GM04504 (cell line): Measurements from ENCODE around the gene MAD1L1.
A peak's percentile ranks its signal among the peaks of the same experiment; 100 is the strongest.

Experiments used
- DNase-seq: peaks from one replicate; pipeline ENCODE4 v3.0.0-alpha.2; 2012; ENCODE audit warnings: low read depth

The MAD1L1 gene

DNA sequence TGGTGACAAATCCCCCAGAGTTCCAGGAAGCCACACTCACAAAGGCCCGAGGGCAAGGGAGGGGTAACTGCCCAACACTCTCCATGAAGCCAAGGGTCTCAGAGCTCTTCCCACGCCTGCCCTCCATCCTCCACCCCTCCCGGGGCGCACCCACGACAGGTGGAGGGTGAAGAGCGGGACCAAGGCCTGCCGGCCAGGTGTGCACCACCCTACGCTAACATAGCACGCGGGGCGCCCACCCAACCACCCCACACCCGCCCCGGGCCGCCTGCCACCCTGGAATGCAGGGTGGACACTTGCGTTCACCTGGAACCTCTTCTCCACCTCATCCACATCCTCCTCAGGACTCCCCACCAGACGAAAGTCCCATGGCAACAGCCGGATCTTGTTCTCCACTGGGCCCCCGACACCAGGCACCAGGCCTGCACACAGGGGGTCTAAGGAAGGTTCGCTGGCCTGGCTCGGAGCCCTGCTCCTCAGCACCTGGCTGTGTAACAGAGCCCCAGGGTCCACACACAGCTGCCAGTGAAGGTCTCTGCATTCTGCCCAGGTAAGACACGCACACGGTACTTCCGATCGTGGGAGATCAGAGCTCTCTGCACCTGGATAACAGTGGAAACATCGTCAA lies 32.7 kb downstream of the MAD1L1 start:
- DNase-seq: no peak

DNA sequence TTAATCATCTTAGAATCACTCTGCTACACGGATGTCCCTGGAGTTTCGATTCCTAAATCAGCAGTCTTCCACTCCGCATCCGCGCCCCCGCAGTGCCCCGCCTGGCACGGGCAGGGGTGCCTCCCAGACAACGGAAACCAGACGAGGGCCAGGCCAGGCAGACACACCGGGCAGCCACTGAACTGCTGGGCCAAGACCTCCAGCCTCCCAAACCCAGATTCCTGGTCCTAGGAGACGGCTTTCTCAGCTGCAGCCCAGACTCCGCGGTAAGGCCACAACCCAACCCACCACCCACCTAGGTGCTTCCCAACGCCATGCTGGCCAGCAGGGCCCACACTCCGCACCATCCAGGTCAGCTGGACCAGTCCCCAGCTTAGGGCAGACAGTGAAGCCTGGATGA lies 33.2 kb downstream of the MAD1L1 start:
- DNase-seq: no peak

DNA sequence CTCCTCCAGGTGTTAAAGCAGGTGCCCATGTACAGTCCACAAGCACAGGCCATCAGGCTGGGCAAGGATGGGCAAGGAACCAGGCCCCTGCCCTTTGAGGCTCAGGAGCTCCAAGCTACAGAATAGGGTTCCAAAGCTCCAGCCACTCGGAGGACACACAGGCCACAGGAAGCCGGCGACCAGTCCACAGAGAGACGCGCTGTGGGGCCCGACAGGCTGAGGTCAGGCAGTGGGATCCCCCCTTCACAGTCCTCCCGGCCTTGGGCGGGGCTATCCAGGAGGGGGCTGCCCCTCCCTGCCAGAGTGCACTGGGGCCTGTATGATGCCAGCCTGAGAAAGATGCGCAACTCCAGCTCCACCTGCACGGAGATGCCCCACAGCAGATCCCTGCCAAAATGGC lies 34.0 kb downstream of the MAD1L1 start:
- no peak for DNase-seq

DNA sequence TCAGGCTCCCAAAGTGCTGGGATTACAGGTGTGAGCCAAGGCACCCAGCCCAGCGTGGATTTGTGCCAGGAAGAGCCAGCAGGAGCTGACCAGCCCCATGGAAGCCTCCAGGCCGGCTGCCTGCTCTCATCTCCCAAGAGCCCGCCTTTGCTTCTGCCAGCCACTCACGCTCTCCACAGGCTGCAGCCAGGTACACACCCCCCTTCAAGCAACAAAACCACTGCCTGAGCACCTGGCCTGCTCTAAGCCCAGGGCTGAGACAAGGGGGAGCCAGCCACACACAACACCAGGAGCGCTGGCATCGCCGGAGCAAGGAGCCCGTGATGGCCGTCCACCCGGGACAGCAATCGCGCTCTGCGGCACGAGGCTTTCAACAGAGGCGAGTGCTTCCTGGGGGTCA lies 34.5 kb downstream of the MAD1L1 start:
- no peak for DNase-seq

DNA sequence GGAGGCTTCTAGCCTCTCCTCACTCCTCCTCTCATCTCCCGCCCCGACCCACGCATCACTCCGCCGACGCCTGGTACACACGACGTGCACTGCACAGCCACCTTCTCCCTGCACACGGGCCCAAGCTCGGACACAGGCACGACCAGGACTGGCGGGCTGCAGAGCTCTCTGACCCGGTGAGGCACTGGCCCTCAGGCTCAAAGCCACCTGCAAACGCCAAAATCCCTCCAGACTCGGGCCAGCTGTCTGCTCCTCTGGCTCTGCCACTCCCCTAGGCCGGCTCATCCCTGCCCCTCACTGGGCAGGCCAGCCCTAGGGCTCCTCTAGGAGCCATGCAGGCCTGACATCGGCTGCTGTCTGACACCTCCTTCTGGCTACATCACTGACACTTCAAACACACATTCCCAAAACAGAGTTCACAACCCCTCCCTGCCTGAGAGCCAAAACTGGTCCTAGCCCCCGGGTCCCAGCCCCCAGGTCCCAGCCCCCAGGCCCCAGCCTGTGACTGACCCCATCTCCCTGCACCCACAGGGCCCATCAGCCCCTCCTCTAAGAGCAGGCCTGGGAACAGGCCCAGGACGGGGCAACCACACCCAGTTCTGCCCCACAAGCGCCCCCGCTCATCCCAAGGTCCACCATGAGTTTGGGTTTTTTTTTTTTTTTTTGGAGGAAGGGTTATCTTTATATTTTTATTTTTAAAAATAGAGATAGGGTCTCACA lies 35.1 kb downstream of the MAD1L1 start:
- no peak for DNase-seq

DNA sequence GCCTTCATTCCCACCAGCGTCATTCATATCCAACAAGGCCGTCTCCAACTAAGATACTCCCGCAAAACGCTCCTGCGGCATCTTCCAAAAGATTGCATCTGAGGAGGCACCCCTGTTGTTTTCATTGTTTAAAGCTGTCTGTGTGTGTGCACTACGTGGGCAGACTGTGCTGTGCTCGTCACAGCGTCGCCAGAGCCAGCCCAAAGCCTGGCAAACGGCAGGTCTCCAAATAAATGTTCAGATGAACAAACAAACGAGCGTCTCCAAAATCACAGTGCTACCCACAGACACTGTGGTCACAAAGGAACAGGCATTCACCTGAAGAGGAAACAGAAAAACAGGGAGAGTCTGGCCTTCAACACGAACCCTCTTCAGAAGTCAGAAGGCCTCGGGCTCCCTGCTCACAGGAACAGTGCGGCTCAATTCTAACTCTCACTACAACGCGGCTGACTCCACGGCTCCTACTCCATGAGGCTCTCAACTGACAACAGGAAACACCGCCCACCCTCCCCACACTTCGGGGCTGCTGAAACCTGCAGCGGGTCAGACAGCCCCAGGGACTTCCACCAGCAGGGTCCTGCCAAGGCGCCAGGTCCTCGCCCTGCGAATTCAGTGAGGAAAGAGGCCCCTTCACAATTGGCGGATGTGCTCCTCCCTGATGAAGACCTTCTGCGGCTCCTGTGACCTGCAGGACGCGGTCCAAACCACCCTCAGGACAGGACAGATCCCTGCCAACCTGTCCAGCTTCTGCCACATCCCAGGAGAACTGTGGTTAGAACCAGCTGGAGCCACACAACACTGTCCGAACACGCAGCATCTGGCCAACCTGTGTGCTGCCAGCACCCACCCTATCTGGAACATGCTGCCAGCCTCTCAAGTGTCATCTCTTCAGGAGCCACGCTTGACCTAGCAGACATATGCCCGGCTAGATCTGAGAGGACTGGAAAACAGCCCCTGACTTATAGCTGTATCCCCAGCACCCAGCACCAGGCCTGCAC lies 36.1 kb downstream of the MAD1L1 start:
- no peak for DNase-seq

DNA sequence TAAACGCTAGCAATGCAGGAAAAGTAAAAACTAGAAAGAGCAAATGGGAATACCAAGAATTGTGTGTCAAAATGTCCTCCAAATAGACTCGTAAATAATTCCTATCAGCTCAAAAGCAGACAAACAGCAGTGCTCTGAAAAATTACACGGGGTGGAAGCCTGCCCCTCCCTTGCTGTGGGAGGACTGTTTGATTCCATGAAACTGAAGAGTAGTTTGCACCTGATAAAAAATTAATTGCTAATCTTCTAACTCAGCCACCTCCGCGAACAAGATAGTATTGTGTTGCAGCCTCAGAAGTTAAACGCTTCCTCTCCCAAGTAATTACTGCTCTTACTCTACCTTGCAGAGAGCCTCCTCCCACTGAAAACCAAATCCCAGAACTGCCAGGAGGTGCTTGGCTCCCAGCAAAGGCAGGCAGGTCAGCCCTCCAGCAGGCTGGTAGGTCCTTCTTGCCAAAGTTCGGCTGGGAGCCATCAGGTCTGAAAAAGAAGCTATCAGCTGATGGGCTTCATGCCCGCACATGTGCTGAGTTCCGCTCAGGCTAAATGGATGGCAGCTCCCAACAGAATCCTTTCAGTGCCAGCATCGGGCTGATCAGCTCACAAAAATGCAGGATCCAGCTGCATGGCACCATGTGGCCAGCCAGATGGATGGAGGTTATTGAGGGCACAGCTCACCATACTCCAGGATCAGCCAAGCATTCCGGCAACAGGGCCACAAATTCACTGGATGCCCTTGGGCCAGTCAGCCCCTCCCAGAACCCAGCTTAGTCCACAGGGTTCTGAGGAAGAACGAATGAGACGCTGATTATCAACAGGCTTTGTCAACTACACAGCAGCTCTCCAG lies 37.1 kb downstream of the MAD1L1 start:
- no peak for DNase-seq

DNA sequence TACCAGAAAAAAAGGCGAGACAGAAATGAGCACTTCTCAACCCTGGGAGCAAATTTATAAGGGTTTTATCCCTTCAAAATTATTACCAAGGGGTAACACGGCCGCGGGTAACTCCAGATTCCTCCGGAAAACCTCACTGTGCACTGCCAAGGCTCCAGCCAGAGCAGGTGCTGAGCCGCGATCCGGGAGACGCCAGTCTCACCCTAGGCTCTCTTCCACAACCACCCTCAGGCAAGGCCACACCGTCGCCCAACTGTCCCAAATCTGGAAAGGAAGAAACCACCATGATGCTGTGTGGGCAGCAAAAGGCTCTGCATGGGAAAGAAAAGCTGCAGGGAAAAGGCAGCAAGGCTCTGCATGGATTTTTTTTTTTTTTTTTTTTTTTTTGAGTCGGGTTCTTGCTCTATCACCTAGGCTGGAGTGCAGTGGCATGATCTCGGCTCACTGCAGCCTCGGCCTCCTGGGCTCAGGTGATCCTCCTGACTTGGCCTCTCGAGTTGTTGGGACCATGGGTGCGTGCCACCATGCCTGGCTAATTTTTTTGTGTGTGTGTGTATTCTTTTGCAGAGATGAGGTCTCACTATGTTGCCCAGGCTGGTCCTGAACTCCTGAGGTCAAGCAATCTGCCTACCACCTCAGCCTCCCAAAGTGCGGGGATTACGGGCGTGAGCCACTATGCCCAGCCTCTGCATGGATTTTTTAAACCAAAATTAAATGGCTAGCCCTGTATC lies 39.0 kb downstream of the MAD1L1 start:
- no peak for DNase-seq

DNA sequence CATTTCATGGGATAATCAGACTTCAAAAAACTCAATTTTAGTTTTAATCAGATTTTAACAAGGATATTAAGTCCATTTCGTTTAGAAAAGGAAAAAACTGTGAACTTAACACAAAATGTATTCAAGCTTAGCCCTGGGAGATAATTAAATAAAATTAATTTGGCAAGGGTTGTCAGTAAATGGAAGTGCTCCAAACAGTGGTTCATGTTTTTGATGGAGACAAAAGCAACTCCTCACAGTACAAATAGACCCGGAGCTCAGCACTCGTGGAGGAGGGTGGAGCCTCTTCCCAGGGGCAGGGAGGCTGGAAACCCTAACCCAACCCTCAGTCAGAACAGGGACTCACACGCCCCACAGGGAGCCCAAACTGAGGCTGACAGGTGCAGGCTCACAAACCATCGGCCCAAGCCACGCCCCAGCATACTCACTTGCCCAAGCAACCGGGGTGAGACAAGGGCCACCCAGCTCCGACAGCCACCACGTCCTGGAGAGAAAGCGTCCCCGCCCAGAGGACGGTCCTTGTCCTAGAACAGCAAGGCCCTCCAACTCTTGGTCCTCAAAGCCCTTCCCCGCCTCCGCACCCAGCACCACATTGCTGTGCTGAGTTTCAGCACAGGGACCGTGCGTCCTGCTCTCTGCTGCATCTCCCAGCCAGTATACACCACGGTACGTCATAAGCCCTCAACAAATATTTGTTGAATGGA lies 39.8 kb downstream of the MAD1L1 start:
- DNase-seq: no peak

DNA sequence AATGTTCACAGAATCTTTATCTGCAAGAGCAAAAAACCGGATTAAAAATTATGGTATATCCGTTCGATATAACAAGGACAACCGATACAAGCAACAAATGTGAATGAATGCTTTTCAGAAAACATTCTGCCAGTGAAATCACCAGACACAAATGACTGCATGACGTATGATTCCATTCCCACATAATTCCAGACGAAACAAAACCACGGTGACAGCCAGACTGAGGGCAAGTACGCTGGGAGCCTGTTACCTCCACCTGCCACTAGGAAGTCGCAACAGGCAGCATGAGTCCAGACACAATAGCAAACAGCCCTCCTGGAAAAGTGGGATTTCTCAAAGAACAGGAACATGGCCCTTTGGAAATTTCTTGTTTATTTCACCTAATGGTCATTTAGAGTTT lies 41.7 kb downstream of the MAD1L1 start:
- no peak for DNase-seq

DNA sequence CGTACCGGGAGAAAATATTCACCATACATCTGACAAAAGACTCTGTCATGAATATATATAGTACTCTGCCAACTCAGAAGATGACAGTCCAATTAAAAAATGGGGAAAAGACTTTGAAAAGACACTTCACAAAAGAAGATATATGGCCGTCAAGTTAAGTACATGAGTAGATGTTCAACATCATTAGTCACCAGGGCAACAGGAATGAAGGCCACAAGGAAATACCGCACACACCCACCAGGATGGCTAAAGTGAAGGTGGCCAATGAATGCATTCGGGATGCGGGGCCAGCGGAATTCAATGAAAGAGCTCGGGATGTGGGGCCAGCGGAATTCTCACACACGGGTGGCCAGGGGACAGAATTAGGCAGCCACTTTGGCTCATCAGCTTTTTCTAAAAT lies 42.2 kb downstream of the MAD1L1 start:
- no peak for DNase-seq

DNA sequence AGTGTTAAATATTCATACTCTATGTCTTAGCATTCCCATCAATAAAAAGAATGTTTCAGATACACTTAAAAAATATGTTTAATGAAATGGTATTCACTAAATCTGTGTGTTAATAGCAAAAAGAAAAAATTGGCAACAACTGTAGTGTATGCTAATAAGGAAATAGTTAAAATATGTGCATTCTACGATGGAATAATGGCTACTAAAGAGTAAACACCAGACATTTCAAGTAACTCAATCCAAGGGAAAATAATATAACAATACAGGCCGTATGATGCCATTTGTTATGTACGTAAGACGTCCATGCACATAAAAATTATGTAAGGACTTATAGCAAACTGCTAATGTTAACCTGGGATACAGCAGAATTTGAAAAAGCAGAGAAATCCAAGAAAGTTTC lies 46.6 kb downstream of the MAD1L1 start:
- DNase-seq: no peak

DNA sequence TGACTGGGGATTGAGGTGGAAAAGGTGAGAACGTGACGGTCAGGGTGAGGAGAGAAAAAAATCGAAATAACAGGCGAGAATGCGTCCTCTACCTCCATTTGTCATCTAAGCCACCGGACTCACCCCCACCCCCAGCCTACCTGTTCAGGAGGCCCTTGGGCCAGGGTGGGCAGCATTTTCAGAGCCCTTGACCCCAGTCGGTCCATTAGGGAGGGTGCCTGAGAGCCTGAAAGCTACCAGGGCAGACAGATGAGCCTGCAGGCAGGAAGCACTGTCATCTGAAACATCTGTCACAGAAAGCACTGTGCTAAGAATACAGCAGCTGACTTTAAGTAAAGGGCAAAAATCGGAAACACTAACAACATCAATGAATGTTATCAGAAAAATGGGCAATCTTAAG lies 47.0 kb downstream of the MAD1L1 start:
- DNase-seq: no peak

DNA sequence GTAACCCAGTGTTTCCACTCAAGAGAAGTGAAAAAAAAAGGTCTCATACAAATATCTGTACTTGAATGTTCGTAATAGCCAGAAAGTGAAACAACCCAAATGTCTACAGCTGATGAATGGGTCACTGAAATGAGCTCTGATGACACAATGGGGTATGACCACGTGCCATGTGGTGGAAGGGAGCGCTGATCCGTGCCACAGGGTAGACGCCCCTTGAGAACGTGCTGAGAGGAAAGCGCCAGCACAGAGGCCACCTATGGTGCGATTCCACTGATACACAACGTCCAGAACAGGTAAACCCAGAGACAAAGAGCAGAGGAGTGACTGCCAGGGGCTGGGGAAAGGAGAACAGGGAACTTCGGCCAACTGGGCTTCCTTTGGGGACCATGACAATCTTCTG lies 50.3 kb downstream of the MAD1L1 start:
- DNase-seq: no peak

DNA sequence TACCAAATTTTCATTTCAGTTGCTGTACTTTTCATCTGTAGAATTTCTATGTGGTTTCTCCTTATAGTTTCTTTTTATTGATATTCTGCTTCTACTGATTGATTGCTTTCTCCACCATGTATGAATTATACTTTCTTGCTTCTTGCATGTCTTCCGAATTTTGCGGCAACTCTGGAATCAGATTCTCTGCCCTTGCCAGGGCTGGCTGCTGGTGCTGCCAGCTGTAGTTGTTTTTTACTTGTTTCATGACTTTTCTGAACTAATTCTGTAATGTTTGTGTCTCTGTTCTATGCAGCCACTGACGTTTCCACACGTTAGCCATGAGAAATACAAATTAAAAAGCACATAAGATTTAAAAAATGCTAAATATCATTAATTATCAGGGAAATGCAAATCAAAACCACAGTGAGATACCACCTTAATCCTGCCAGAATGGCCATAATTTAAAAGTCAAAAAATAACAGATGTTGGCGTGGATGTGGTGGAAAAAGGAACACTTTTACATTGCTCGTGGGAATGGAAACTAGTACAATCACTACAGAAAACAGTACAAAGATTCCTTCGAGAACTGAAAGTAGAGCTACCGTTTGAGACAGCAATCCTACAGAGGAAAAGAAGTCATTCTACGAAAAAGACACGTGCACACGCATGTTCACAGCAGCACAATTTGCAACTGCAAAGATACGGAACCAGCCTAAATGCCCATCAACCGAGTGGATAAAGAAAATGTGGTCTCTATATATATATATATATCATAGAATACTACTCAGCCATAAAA lies 51.5 kb downstream of the MAD1L1 start:
- no peak for DNase-seq

DNA sequence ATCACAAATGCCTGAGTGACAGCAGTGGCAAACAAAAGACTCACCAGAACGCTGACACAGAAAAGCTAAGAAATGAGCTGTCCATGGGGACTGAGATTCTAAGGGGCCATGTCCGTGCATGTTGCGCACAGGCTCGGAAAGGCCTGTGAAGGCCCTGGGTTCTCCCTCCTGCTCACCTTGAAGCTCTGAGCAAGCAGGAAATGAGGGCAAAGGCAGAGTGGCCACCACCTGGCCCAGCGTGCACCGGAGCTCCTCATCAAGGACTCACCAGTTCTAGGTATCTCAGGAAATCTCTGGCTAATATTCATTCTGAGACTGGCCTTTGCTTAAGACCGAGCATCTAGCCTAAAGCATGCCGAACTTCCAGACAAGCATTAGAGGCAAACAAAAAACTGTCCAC lies 52.7 kb downstream of the MAD1L1 start:
- DNase-seq: no peak

DNA sequence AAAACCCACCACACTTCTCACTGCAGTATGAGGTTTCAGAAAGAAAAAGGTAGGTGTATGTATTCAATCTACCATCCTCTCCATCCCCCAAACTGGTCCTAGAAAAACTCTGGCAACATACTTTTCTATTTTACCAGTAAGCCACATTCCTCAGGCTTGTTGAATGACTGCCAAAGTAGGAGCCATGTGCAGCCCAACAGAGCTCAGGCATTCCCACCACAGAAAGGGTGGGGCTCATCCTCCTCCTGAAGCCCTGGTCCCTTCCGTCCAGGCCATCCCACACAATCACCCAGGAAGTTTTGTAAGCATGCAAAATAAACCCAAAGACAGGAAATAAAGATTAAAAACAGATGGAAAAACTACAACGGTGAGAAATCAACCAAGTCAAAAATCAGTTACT lies 57.2 kb downstream of the MAD1L1 start:
- peak; percentile 98 for DNase-seq

DNA sequence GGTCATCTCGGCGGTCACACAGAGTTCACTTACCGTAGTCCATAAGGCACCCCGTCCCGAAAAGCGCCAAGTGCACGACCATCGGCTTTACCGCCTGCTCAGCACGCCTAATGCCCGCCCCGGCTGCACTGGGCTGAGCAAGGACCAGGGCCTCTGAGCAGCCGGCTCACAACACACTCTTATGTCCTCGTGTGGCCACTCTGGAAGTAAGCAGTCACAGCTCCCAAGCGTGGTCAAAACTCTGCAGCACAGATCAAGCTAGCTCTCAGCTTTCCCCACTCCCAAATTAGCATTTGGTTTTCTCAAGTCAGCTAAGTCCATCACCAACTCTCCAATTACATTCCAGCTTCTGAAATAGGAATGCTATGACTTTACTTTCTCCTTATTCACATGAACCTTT lies 57.7 kb downstream of the MAD1L1 start:
- no peak for DNase-seq

DNA sequence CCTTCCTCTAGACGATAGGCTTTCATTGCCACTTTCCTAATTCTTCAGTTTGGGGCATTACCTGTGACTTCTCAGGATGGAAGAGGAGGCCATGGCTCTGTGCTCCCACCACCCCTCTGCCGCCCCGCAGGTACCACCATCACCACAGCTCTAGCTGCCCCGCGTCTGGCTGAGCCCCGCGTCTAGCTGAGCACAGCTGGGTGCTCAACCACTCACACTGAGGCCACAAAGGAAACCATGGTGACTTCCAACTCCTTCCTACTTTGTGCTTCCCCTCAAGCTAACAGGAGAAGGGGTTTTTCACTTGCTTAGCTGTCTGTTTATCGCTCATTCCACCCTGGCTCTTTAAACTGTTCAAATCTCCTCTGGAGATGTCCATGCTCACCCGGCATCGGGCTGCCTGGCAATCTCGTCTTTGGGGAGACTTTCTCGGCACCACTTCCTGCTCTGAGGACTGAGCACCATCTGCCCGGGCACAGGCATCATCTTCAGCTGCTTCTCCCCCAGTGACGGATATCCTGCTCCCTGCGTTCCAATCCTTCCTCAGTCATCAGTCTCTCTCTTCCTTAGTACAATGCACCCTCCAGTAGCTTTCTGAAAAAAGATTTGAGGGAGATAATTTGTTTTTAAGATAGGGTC lies 59.4 kb downstream of the MAD1L1 start:
- no peak for DNase-seq
